ENCODE data around the gene LHX3.

LHX3 gene

GRCh38 chr9:136226680-136227407, 21.9 kb upstream of the LHX3 start:
- no peak for DNase-seq

GRCh38 chr9:136225748-136226679, 21.1 kb upstream of the LHX3 start:
- no peak for DNase-seq

DNA sequence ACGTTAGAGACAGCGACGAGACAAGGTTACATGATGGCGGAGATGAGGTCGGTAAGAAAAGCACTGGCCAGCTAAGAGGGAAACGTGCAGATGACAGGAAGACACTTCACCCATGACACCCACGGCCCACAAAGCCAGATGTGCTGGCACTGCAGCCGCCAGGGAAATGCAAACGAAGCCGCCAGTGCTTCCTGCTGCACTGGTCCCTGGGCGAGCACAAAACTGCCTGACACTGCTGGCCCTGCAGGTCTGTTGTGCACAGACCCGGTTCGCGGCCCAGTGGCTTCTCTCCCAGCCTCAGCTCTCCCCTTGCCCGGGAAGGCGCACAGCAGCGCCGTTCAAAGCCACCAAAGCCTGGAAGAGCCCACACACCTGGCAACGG, 20.4 kb upstream of the LHX3 start:
- DNase-seq, result no peak

- DNase-seq, result no peak
Observed at GRCh38 chr9:136223871-136224640, 19.1 kb upstream of the LHX3 start.

- no peak for DNase-seq
Observed at GRCh38 chr9:136222906-136223285, 18.0 kb upstream of the LHX3 start.

- DNase-seq, result no peak
Observed at GRCh38 chr9:136222166-136222905, 17.4 kb upstream of the LHX3 start.

DNA sequence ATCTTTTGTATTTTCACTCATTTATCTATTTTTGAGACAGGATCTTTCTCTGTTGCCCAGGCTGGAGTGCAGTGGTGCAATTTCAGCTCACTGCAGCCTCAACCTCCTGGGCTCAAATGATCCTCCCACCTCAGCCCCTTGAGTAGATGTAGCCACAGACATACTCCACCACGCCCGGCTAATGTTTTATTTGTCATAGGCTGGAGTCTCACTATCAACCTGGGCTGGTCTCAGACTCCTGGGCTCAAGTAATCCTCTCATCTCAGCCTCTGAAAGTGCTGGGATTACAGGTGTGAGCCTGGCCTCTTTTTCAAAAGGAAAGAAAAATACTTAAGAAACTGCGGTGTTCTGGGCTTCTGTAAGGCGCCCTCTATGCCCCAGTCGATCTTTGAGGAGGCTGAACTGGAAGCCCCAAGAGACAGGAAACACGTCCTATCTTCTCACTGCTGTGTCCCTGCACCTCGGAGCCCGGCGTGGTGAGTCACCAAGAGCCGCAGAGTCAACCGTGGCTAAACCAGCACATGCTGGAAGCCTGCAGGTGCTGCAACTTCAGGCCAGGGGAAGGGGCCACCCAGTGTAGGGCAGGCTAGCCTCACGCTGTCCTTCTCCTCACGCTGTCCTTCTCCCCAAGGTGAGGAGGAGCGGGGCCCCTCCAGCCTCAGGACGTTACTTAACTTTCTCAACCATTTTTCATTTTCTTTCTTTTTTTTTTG, 15.2 kb upstream of the LHX3 start:
- no peak for DNase-seq

GRCh38 chr9:136219276-136219675, 14.3 kb upstream of the LHX3 start:
- no peak for DNase-seq

- no peak for DNase-seq
Observed at GRCh38 chr9:136218673-136219072, 13.7 kb upstream of the LHX3 start.

DNA sequence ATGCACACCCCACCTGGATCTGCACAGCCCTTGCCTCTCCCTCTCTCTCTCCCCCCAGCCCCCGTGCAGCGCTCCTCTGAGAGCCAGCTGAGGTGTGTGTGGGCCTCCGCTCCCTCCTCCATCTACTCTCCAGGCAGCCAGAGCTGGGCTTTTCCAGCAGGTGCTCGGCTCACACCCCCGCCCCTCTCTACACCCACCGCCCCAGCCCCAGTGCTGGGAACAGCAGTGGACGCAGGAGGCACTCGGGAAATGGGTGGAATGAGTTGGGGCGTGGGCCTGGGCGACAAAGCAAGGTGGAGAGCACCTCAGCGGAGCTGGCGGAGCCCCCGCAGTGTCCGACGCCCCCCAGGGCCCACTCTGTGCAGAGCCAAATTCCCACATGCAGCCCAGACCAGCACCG, 13.3 kb upstream of the LHX3 start:
- no peak for DNase-seq

GRCh38 chr9:136216541-136217244, 11.8 kb upstream of the LHX3 start:
- DNase-seq, result no peak

GRCh38 chr9:136213733-136214132, 8.8 kb upstream of the LHX3 start:
- no peak for DNase-seq

- DNase-seq, result no peak
Observed at GRCh38 chr9:136212345-136212950, 7.5 kb upstream of the LHX3 start.

DNA sequence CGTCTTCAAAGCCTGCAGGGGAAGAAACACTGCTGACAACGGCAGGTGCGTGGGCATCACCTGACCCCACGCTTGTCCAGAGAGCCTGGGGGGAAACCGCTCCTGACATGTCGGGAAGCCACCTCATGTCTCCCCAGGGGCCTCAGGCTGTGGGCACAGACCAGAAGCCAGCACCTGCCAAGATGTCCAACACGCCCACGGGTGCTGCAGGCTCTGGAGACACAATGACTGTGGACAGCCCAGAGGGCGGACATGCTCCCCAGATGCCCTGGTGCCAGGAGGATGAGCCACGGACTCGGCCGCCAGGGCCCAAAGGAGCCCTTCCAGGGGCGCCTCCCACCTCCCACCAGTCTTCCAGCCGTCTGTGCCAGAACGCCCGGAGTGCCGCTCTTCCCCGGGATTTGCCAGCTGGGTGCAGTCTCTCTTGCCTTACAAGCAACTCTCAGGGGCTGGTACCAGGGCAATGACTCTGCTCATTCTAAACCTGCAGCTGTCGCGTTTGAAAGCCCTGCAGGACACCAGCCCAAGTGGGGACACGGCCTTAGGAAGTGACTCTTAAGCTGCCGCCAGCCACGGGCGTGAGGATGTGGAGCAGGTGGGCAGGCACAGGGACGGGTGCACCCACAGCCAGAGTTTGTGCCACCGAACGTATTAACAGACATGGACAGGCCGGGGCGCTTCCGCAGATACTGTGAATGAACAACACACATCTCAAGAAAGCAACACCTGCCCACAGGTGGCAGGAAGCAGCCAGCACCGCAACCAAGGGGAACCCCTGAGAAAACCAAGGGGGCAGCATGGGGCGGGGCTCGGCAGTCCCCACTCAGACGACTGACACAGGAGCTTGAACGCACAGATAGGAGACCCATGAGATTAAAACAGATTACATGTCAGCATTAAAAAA, 6.8 kb upstream of the LHX3 start:
- no peak for DNase-seq

DNA sequence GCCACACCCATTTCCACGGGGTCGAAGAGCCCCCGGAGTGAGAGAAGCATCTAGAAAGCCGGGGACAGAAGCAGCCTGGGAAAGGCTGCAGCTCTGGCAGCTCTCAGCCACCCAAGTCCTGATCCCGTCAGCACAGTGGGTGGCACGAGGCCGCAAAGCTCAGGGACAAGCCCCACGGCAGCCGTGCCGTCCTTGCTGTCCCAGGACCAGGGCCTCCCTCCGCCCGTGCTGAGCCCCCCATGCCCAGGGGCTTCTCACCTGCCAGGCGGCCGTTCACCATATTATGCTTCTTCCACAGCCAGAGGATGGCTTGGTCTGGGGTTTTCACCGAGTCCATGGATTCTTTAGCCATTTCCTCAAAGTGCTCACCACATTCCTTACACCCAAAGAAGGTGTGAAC, 6.1 kb upstream of the LHX3 start:
- DNase-seq, result no peak

DNA sequence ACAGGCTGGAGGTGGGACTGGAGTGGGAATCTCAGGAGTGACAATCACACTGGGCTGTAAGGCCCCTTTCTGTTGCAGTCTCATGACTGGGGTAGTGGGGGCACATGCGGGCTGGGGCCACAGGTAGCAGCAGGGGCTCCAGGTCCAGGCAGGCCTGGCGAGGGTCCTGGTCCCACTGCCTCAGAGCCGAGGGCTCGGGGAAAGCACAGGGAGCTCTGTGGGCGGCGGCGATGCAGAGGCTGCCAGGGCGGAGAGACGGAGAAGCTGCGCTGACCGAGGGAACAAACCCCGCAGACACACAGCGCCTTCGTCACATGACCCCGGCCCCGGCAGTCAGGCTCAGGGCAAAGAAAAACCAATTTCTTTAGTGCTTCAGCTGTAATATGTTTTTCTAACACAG, 5.3 kb upstream of the LHX3 start:
- no peak for DNase-seq

DNA sequence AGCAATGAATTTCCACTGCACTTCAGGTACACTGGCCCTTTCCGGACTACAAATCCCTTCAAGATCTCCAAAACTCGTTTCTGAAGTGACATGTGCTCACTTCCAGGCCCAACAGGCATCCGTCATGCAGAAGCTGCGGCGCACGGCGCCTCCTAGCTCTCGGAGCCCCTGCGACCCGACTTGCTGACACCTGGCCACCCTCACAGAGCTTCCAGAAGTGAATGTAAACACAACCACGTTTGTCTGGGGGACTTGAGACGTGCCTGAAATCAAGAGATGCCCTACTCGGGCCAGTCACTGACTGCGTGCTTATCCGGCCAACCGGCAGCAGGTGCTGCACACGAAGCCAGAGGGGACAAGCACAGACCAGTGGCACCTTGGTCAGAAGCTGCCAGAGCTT, 4.9 kb upstream of the LHX3 start:
- no peak for DNase-seq

GRCh38 chr9:136209232-136209631, 4.3 kb upstream of the LHX3 start:
- no peak for DNase-seq

- DNase-seq, result no peak
Observed at GRCh38 chr9:136208675-136209074, 3.7 kb upstream of the LHX3 start.

- no peak for DNase-seq
Observed at GRCh38 chr9:136207616-136208015, 2.7 kb upstream of the LHX3 start.

Measured in NCI-H1436 treated with DMSO at 0.1 percent for 48 hours (cell line).